Peyer's patch (tissue), 4 donors: Measurements from ENCODE around the gene LRRC8E.
"Not testable (repeated sequence)": the region's sequence is repeated elsewhere in the genome, so short reads cannot be mapped to it uniquely, and the experiment has no call there.

ENCODE experiments used
- POLR2A ChIP-seq, 2 donors: fragments of 450-650 bp; IDR thresholded peaks; one replicate each; pipeline ENCODE4 v1.5.1; 2017; ENCODE audit warnings: antibody characterized with exemption in 2 of 2, mild to moderate bottlenecking in 2 of 2, moderate library complexity in 2 of 2
- TF ChIP-seq, protein P1 (sequence below), 6 experiments: fragments of 450-650 bp in 4 of 6; fragments of 200-600 bp in 2 of 6; sonication (generic) in 1 of 6; IDR thresholded peaks; one replicate each; pipeline ENCODE4 v1.5.1; 2017 to 2019; ENCODE audit warnings: antibody characterized with exemption in 6 of 6, mild to moderate bottlenecking in 3 of 6, moderate library complexity in 1 of 6

DNA sequence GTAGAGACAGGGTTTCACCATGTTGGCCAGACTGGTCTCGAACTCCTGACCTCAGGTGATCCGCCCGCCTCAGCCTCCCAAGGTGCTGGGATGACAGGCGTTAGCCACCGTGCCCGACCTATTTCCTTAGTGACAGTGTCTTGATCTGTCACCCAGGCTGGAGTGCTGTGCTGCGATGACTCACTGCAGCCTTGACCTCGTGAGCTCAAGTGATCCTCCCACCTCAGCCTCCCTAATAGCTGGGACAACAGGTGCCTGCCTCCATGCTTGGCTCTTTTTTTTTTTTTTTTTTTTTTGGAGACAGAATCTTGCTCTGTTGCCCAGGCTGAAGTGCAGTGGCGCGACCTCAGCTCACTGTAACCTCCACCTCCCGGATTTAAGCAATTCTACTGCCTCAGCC, 41.7 kb downstream of the LRRC8E start:
- TF ChIP-seq, protein P1, sequence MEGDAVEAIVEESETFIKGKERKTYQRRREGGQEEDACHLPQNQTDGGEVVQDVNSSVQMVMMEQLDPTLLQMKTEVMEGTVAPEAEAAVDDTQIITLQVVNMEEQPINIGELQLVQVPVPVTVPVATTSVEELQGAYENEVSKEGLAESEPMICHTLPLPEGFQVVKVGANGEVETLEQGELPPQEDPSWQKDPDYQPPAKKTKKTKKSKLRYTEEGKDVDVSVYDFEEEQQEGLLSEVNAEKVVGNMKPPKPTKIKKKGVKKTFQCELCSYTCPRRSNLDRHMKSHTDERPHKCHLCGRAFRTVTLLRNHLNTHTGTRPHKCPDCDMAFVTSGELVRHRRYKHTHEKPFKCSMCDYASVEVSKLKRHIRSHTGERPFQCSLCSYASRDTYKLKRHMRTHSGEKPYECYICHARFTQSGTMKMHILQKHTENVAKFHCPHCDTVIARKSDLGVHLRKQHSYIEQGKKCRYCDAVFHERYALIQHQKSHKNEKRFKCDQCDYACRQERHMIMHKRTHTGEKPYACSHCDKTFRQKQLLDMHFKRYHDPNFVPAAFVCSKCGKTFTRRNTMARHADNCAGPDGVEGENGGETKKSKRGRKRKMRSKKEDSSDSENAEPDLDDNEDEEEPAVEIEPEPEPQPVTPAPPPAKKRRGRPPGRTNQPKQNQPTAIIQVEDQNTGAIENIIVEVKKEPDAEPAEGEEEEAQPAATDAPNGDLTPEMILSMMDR (IDR thresholded peaks at IDR 0.05) = not testable (repeated sequence)
- TF ChIP-seq POLR2A (IDR thresholded peaks at IDR 0.05) = not testable (repeated sequence)
